ENCODE measurements around the gene SPACA7.
"Not testable (repeated sequence)": the region's sequence is repeated elsewhere in the genome, so short reads cannot be mapped to it uniquely, and the experiment has no call there.

Gene SPACA7

GRCh38 chr13:112368883-112369282 lies 7.3 kb upstream of the SPACA7 start:
- H3K4me1 Mint-ChIP-seq: no peaks in the 10 kb centered on the region
- H3K4me3 Mint-ChIP-seq: no peak overlapping the region
- H3K9me3 Mint-ChIP-seq: peaks cover 15% of the 10 kb centered on the region
- no peaks in the 10 kb centered on the region for H3K36me3 Mint-ChIP-seq (ENCODE audit: low read depth)
- no peak overlapping the region for H3K27ac Mint-ChIP-seq
- no peak for TF ChIP-seq CTCF (IDR thresholded peaks at IDR 0.05; ENCODE audit: unreplicated experiment in 3 of 3)
- peaks cover 52% of the 10 kb centered on the region for H3K27me3 Mint-ChIP-seq (ENCODE audit: low read depth)

GRCh38 chr13:112370311-112370710 lies 5.8 kb upstream of the SPACA7 start:
- no peaks in the 10 kb centered on the region for H3K36me3 Mint-ChIP-seq (ENCODE audit: low read depth)
- no peak overlapping the region for H3K4me3 Mint-ChIP-seq
- H3K4me1 Mint-ChIP-seq: no peaks in the 10 kb centered on the region
- H3K27me3 Mint-ChIP-seq (ENCODE audit: low read depth): peaks cover 58% of the 10 kb centered on the region
- no peak overlapping the region for H3K27ac Mint-ChIP-seq
- peaks cover 17% of the 10 kb centered on the region for H3K9me3 Mint-ChIP-seq
- TF ChIP-seq CTCF (IDR thresholded peaks at IDR 0.05; ENCODE audit: unreplicated experiment in 3 of 3): no peak

- no peak for TF ChIP-seq CTCF (IDR thresholded peaks at IDR 0.05; ENCODE audit: unreplicated experiment in 3 of 3)
- H3K27ac Mint-ChIP-seq: no peak overlapping the region
- peaks cover 20% of the 10 kb centered on the region for H3K9me3 Mint-ChIP-seq
- H3K4me1 Mint-ChIP-seq: no peaks in the 10 kb centered on the region
- no peaks in the 10 kb centered on the region for H3K36me3 Mint-ChIP-seq (ENCODE audit: low read depth)
- peaks cover 45% of the 10 kb centered on the region for H3K27me3 Mint-ChIP-seq (ENCODE audit: low read depth)
- no peak overlapping the region for H3K4me3 Mint-ChIP-seq
Measured at GRCh38 chr13:112374271-112374670, 1.9 kb upstream of the SPACA7 start.

GRCh38 chr13:112391746-112392145 lies 15.6 kb downstream of the SPACA7 start:
- H3K9me3 Mint-ChIP-seq: no peaks in the 10 kb centered on the region
- no peaks in the 10 kb centered on the region for H3K36me3 Mint-ChIP-seq (ENCODE audit: low read depth)
- H3K27me3 Mint-ChIP-seq (ENCODE audit: low read depth): peaks cover 22% of the 10 kb centered on the region
- TF ChIP-seq CTCF (IDR thresholded peaks at IDR 0.05; ENCODE audit: unreplicated experiment in 3 of 3): no peak
- H3K4me1 Mint-ChIP-seq: no peaks in the 10 kb centered on the region
- H3K4me3 Mint-ChIP-seq: no peak overlapping the region
- H3K27ac Mint-ChIP-seq: no peak overlapping the region

- Mint-ChIP-seq H3K9me3 (no peaks in the 10 kb centered on the region), H3K27ac (no peak overlapping the region), H3K36me3 (ENCODE audit: low read depth) (no peaks in the 10 kb centered on the region), H3K27me3 (ENCODE audit: low read depth) (peaks cover 19% of the 10 kb centered on the region), H3K4me1 (no peaks in the 10 kb centered on the region), H3K4me3 (no peak overlapping the region)
- TF ChIP-seq CTCF (IDR thresholded peaks at IDR 0.05; ENCODE audit: unreplicated experiment in 3 of 3): no peak
Measured at GRCh38 chr13:112392719-112393118, 16.6 kb downstream of the SPACA7 start.

- not testable (repeated sequence) for H3K9me3 Mint-ChIP-seq; H3K27ac Mint-ChIP-seq; H3K36me3 Mint-ChIP-seq (ENCODE audit: low read depth); H3K4me1 Mint-ChIP-seq; H3K4me3 Mint-ChIP-seq
- peaks cover 29% of the 10 kb centered on the region for H3K27me3 Mint-ChIP-seq (ENCODE audit: low read depth)
Measured at GRCh38 chr13:112395022-112395421, 18.9 kb downstream of the SPACA7 start.

- not testable (repeated sequence) for H3K9me3 Mint-ChIP-seq; H3K27ac Mint-ChIP-seq; H3K36me3 Mint-ChIP-seq (ENCODE audit: low read depth); H3K4me1 Mint-ChIP-seq; H3K4me3 Mint-ChIP-seq
- peaks cover 20% of the 10 kb centered on the region for H3K27me3 Mint-ChIP-seq (ENCODE audit: low read depth)
Measured at GRCh38 chr13:112395941-112396340, 19.8 kb downstream of the SPACA7 start.

All from nephron (organoid).